ENCODE data around the gene LMNA.

DNA sequence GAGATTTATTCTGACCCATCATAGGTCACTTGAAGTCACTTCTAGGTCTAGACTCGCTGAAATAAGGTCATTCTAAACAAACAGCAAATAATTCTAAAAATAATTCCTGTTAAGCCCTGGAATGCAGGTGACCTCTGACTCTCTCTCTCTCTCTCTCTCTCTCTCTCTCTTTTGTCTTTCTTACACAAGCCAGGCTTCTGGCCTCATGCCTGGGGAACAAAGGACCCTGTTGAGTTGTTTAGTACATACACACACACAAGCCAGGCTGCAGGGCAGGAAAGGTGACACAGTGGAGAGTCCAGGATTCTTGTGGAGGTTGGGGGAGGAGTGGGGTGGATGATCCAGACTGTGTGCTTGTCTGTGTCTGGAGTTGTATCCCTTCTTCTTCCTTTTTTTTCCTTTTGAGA, 28.3 kb upstream of the LMNA start:
- TF ChIP-seq POLR2A (IDR thresholded peaks at IDR 0.05; ENCODE audit: low read length) = no peak
- TF ChIP-seq GATA1 (IDR thresholded peaks at IDR 0.05; ENCODE audit: low read depth, low read length) = no peak

Data from erythroblast (primary cell).